Measurements from ENCODE around the gene PDE7B.
"Not testable (repeated sequence)": the region's sequence is repeated elsewhere in the genome, so short reads cannot be mapped to it uniquely, and the experiment has no call there.

PDE7B gene

GRCh38 chr6:136117081-136117480, 265.6 kb downstream of the PDE7B start:
- DNase-seq: no peak

DNA sequence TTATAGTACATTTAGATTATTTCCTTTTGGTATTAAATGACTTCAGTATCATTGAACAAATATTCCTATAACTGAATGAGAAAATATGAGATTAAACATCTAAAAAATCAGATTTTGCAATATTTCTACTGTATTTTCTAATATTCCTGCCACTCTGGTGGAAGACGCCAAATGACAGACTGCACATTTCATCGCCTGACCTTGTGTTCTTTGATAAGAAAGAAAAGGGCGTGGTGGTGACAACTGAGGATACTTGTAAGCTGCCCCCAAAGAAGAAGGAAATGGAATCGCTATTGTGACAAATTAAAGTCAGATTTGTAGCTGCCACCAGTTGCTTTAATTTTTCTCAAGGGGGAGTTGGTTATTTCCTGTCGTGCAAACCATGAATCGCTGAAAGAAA, 267.3 kb downstream of the PDE7B start:
- no peak for DNase-seq

- DNase-seq: no peak
Observed at GRCh38 chr6:136123468-136123867, 272.0 kb downstream of the PDE7B start.

- no peak for DNase-seq
Observed at GRCh38 chr6:136125585-136125984, 274.1 kb downstream of the PDE7B start.

DNA sequence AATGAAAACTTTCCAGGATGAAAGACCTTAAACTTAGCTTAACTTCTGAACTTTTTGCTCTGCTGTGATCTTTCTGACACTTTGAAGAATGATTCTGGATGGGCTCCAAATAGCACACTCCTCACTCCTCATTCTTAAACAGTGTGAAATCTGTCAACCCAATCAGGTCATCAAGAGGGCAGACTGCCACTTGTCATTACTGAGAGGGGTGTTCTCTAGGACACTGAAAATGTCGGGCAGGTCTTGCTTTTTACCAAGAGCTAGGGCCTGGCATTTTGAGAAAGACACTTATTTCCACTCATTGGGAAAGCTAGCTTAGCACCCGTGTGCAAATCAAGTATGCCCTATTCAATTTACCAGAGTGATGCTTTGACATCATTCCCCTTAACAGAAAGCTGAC, 276.4 kb downstream of the PDE7B start:
- no peak for DNase-seq

GRCh38 chr6:136129365-136129764, 277.9 kb downstream of the PDE7B start:
- no peak for DNase-seq

DNA sequence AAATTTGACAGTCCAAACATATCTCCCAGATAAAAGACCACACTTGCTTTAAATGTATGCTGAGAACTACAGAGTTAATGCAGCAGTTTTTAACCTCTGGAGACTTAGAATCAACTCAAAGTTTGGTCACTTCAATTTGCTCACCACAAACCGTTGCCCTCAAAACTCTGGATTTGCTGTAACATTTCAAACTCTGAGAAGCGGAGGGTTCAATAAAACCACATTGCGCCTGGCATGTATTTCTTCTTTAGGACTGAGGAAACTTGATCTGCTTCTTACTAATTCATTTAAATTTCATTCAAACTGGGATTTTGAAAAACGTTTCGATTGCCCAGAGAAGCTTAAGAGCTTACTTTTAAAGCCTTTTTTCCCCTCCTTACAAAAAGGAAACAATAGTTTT, 282.8 kb downstream of the PDE7B start:
- DNase-seq: no peak

GRCh38 chr6:136134751-136135150, 283.2 kb downstream of the PDE7B start:
- no peak for DNase-seq

DNA sequence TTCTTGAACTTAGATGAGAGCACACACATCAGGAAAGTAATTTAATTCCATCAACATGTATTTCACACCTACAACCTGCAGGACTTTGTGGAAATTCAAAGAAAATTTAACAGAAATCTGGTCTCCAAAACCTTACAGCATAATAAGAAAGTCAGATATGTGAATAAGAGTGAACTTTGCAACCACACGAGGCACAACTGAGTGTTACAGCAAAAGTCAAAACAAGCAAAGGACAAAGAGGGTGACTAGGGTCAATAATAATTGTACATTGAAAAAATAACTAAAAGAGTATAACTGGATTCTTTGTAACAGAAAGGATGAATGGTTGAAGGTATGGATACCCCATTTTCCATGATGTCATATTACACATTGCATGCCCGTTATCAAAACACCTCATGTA, 284.8 kb downstream of the PDE7B start:
- no peak for DNase-seq

- no peak for DNase-seq
Observed at GRCh38 chr6:136137008-136137692, 285.6 kb downstream of the PDE7B start.

DNA sequence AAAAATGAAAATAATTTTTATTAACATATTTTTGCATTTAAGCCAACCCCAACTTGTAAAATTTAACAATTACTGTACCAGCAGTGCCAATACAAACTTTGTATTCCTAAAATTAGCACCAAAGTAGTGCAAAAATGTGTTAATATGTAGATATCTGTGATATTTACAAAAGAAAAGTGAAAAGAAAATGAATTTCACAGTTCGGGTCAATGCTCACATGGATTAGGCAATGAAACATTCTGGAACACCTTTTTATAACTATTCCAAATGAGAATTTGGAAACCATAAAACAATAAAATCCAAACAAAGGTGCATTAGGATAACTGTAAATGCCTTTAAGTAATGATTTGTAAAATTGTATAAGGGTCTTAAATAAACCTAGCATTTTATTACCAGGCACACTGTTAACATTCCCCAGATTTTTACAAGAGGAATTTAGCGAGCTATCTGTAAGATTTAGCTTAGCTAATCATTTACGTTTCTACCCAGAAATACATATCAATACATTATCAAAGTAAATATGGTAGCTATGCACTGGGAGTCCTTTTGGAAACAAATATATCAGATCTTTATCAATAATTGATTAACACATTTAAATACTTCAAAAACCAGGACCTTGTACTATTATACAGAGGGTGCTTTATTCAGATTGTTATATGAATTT, 286.4 kb downstream of the PDE7B start:
- DNase-seq: no peak

GRCh38 chr6:136139111-136139510, 287.6 kb downstream of the PDE7B start:
- not testable (repeated sequence) for DNase-seq

GRCh38 chr6:136144251-136145023, 292.9 kb downstream of the PDE7B start:
- no peak for DNase-seq

DNA sequence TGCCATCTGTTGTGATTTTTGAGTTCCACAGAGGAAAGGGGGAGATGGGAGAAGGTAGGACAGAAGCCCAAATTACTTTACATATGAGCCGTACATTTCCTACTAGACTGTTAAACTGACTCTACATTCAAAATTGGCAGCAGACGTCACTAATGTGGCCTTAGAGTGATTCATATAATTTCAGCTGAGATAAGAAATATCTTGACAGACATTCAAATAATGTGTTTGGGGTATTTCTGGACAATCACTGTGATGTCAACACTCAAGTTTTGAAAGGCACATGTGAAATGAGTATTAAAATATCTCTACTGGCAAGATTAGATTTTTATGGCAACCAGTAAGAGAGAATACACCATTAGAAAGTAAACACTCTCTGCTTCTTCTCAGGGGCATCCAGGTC, 294.6 kb downstream of the PDE7B start:
- no peak for DNase-seq

DNA sequence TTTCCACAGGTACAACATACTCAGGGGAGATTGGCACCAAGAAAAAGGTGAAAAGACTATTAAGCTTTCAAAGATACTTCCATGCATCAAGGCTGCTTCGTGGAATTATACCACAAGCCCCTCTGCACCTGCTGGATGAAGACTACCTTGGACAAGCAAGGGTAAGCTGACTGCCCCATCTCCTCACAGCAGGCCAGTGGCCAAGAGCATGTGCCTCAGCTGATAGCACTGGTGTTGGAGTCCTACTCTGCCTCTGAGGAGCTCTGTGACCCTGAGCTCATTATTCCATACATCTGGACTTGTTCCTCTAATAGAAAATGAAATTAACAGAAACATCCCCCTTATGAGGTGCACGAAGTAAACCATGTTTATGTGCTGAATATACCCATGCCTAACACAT, 295.8 kb downstream of the PDE7B start:
- no peak for DNase-seq

DNA sequence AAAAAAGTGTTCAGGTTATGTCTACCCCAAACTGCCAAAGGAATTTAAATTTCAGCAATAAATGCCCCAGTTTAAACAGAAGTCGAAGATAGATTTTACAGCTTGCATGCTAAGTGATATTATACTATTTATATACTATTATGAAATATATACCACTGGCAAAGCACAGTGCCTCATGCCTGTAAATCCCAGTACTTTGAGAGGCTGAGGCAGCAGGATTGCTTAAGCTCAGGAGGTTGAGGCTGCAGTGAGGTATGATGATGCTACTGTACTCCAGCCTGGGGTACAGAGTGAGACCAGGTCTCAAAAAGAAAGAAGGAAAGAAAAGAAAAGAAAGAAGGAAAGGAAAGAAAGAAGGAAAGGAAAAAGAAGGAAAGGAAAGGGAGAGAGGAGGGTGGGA, 296.6 kb downstream of the PDE7B start:
- no peak for DNase-seq

DNA sequence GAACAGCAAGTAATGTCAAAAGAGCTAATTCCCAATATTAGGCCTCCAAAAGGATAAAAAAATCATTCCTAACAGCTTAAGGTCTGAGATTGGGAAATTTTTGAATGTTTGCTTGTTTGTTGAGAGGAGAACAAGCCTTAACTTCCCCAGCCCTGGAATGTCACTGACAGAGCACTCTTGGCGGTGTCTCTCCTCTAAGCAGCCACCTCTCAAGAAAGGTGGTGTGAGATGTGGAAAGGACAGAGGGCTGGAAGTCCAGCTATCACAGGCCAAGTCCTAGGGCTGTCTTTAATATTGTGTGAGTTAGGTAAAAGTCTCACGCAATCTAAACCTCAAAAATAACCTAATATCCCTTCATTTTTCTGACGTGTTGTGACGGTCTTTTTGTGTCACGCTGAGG, 297.0 kb downstream of the PDE7B start:
- DNase-seq: no peak

DNA sequence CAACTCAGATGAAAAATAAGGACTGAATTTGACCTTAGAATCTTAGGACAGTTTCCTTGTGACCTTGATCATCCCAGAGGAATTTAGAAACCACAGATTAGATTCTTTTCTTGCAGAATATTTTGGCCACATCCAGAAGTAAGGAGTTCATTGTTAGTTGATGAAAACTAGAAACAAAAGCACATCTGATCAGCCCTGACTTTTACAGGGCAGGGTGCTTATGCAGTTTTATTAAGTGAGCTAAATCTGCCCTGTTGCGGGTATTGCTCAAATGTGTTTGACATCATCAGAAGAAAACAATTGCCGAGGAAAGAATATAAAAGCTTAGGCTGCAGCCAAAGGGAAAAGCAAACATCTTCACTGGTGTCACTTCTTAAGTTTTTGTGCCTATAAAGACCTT, 297.8 kb downstream of the PDE7B start:
- DNase-seq: no peak

DNA sequence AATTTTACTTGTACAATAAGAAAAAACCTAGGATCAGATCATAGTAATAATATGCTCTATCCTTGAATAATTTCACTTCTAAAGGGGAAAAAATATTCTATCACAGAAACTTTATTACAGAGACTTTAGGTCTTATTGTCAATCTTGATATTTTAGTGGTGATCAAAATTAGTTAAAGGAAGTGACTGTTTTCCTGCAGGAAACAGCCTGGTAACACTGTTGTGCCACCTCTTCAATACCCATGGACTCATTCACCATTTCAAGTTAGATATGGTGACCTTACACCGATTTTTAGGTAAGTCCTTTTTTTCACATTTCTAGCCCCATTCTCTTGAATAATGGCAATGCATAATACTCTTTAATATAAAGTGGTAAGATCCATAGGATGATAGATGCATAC, 299.5 kb downstream of the PDE7B start:
- DNase-seq: no peak

GRCh38 chr6:136153707-136154375, 302.3 kb downstream of the PDE7B start:
- no peak for DNase-seq

DNA sequence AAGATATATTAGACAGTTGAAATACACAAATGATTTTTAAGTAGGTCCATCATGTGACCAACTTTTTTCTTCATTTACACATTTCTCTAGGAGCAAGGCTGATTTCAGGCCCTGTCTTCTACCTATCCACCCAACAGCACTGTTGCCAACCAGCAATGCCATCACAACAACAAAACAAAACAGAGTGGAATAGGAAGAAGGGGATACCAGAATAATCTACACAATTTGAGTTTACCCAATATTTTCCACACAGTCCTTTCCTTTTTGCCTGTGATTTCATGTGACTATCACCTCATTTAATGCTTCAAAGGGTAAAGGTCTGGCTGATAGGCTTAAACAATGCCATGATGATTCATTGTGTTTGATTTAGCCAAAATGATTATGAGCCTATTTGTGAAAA, 303.7 kb downstream of the PDE7B start:
- DNase-seq: no peak

DNA sequence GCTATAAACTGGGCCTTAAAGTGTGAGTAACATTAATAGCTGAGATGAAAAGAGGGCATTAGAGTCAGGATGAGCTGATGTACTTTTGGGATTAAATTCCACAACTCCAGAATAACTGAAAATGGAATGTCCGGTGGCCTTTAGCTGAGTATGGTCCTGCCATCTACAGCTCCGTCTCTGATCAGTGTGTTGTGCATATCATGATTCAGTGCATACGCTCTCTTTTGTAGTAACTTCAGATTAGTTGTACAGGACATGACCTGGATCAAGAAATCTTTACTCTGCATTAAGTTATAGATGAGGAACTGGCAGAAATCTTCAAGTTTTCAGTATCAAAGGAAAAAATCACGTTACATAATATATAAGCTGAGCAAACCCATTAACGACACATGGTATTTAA, 306.2 kb downstream of the PDE7B start:
- no peak for DNase-seq

GRCh38 chr6:136158387-136158821, 306.9 kb downstream of the PDE7B start:
- no peak for DNase-seq

DNA sequence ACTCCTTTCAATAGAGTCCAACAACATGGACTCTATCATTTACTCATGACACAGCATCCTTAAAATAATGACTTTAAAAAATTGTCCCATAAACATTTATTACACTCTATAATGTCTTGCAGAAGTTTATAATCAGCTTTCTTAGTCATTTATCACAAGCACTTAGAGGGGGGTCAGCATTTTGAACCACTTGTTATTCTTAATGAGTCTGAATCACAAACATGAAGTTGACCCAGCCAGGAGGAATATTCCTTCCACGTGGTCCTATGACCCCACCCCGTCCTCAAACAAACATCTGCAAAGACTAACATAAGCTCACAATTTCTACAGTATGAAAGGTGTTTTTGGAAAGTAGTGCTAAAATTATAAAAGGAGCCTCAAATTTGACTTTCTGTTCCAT, 307.5 kb downstream of the PDE7B start:
- DNase-seq: no peak
